Spleen (tissue), 7 donors: ENCODE data around the gene TIMM10.

Experiments used
- POLR2A ChIP-seq, 3 donors: fragments of 450-650 bp; IDR thresholded peaks; one replicate each; pipeline ENCODE4 v1.5.1; 2017; ENCODE audit warnings: antibody characterized with exemption in 3 of 3, mild to moderate bottlenecking in 1 of 3
- TF ChIP-seq, protein P1 (sequence below), 11 experiments: fragments of 200-600 bp in 7 of 11; fragments of 450-650 bp in 4 of 11; sonication (generic) in 4 of 11; IDR thresholded peaks in 8 of 11; conservative IDR thresholded peaks in 3 of 11; 1 replicate in 7 of 11; 2 replicates in 4 of 11; pipeline versions ENCODE4 v1.4.0 to v1.8.0; 2016 to 2021; ENCODE audit warnings: antibody characterized with exemption in 11 of 11, inconsistent platforms in 4 of 11, mild to moderate bottlenecking in 1 of 11
- donor health status: DM: no; HTN: no; CAD: no; lungs with moderate emphysema.
- donor health status: DM: no; HTN: no; CAD: no.
- donor health status: DM: no; HTN: no; CAD: no.

DNA sequence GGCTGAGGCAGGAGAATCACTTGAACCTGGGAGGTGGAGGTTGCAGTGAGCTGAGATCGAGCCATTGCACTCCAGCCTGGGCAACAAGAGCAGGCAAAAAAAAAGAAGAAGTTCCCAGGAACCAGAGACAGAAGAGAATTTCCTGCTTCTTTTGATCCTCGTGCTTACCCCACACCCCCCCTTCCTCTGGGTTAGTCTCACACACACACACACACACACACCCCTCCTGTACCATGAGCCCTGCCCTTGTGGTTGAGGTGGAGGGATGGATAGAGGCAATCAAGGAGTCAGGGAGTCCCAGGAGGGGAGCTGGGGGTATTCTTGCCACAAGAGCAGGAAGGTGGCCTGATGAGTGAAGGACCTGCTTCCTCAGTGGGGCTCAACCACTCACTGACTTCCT is 41.1 kb upstream of the TIMM10 start:
- TF ChIP-seq, protein P1, sequence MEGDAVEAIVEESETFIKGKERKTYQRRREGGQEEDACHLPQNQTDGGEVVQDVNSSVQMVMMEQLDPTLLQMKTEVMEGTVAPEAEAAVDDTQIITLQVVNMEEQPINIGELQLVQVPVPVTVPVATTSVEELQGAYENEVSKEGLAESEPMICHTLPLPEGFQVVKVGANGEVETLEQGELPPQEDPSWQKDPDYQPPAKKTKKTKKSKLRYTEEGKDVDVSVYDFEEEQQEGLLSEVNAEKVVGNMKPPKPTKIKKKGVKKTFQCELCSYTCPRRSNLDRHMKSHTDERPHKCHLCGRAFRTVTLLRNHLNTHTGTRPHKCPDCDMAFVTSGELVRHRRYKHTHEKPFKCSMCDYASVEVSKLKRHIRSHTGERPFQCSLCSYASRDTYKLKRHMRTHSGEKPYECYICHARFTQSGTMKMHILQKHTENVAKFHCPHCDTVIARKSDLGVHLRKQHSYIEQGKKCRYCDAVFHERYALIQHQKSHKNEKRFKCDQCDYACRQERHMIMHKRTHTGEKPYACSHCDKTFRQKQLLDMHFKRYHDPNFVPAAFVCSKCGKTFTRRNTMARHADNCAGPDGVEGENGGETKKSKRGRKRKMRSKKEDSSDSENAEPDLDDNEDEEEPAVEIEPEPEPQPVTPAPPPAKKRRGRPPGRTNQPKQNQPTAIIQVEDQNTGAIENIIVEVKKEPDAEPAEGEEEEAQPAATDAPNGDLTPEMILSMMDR (IDR thresholded peaks at IDR 0.05 in 8 of 11, conservative IDR thresholded peaks at IDR 0.05 in 3 of 11), result no peak
- no peak for TF ChIP-seq POLR2A (IDR thresholded peaks at IDR 0.05)
